ENCODE data around the gene TOR1A. TPM values are rescaled to one million over a fixed set of nuclear protein-coding genes. Genes with fewer than 3 reads are reported as not detected.

The TOR1A gene
- total and polyA plus RNA-seq, 2 experiments from 2014 or later = 23.6 to 45.7 TPM

DNA sequence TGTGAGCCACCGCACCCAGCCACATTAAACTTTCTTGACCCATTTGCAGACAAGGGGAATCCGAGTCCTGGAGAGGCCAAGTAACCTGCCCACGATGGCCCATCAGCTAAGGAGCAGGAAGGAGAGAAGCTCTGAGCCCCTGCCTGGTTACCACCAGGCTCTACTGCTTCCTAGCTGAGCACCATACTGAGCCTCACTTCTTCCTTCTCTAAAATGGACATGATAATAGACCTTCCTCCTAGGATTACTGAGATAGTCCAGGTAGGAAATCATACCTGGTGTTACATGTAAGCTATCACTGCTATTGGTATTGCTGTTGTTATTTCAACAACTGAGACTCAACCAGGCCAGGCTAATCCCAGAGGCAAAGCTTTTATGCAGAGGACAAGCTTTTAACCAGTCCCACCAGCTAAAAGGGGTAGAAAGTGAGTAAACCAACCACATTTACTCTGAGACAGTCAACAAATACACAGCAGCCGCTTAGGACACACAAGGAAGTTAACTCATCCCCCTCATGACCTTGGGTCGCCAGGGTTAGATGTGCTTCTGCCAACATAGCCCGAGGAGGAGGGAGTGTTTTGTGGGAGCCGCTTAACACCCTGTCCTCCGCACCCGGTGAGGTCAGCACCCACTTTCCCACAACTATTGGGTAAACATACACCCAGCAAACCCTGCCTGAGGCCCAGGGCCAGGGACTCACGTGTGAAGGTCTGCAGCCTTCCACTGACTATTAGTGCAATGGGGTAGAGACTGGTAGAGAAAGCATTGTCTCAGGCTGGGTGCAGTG, 50.5 kb downstream of the TOR1A start:
- Mint-ChIP-seq H3K36me3 (ENCODE audit: low read depth) (no peaks in the 10 kb centered on the region), H3K27ac (no peak overlapping the region), H3K27me3 (ENCODE audit: insufficient read depth, low read depth, poor library complexity) (peaks cover 6% of the 10 kb centered on the region), H3K4me1 (peaks cover 6% of the 10 kb centered on the region), H3K9me3 (no peaks in the 10 kb centered on the region), H3K4me3 (no peak overlapping the region)
- Histone ChIP-seq H3K36me3 (ENCODE audit: insufficient read depth) (no peaks in the 10 kb centered on the region), H3F3A (replicated peaks; ENCODE audit: low read depth) (no peaks in the 10 kb centered on the region), H3K4me3 (no peak overlapping the region), H3K27ac (ENCODE audit: low read depth) (no peak overlapping the region), H3K4me2 (no peak overlapping the region), H2AFZ (no peak overlapping the region), H3K79me2 (replicated peaks; ENCODE audit: insufficient read depth) (no peaks in the 10 kb centered on the region), H3K4me1 (ENCODE audit: insufficient read depth) (peaks cover 2% of the 10 kb centered on the region; the same call in 1 of the 2 replicates), H4K20me1 (replicated peaks; ENCODE audit: insufficient read depth) (no peaks in the 10 kb centered on the region), H3K9me2 (ENCODE audit: insufficient read depth) (no peaks in the 10 kb centered on the region), H3K27me3 (ENCODE audit: insufficient read depth) (no peaks in the 10 kb centered on the region)
- ATAC-seq = no peak
- no peak for TF ChIP-seq CREB1 (CRISPR knock-in tag; IDR thresholded peaks at IDR 0.05; ENCODE audit: low read depth)
- TF ChIP-seq NANOG (IDR thresholded peaks at IDR 0.05; ENCODE audit: borderline replicate concordance) = no peak
- TF ChIP-seq EZH2 (IDR thresholded peaks at IDR 0.05; ENCODE audit: low read depth, unreplicated experiment) = no peak
- no peak for TF ChIP-seq JUNB (IDR thresholded peaks at IDR 0.05; ENCODE audit: unreplicated experiment)
- TF ChIP-seq, protein P1, sequence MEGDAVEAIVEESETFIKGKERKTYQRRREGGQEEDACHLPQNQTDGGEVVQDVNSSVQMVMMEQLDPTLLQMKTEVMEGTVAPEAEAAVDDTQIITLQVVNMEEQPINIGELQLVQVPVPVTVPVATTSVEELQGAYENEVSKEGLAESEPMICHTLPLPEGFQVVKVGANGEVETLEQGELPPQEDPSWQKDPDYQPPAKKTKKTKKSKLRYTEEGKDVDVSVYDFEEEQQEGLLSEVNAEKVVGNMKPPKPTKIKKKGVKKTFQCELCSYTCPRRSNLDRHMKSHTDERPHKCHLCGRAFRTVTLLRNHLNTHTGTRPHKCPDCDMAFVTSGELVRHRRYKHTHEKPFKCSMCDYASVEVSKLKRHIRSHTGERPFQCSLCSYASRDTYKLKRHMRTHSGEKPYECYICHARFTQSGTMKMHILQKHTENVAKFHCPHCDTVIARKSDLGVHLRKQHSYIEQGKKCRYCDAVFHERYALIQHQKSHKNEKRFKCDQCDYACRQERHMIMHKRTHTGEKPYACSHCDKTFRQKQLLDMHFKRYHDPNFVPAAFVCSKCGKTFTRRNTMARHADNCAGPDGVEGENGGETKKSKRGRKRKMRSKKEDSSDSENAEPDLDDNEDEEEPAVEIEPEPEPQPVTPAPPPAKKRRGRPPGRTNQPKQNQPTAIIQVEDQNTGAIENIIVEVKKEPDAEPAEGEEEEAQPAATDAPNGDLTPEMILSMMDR (conservative IDR thresholded peaks at IDR 0.05; ENCODE audit: low read depth in 2 of 2) = no peak
- no peak for TF ChIP-seq STAT1 (IDR thresholded peaks at IDR 0.05; ENCODE audit: unreplicated experiment)
- TF ChIP-seq, protein P2, sequence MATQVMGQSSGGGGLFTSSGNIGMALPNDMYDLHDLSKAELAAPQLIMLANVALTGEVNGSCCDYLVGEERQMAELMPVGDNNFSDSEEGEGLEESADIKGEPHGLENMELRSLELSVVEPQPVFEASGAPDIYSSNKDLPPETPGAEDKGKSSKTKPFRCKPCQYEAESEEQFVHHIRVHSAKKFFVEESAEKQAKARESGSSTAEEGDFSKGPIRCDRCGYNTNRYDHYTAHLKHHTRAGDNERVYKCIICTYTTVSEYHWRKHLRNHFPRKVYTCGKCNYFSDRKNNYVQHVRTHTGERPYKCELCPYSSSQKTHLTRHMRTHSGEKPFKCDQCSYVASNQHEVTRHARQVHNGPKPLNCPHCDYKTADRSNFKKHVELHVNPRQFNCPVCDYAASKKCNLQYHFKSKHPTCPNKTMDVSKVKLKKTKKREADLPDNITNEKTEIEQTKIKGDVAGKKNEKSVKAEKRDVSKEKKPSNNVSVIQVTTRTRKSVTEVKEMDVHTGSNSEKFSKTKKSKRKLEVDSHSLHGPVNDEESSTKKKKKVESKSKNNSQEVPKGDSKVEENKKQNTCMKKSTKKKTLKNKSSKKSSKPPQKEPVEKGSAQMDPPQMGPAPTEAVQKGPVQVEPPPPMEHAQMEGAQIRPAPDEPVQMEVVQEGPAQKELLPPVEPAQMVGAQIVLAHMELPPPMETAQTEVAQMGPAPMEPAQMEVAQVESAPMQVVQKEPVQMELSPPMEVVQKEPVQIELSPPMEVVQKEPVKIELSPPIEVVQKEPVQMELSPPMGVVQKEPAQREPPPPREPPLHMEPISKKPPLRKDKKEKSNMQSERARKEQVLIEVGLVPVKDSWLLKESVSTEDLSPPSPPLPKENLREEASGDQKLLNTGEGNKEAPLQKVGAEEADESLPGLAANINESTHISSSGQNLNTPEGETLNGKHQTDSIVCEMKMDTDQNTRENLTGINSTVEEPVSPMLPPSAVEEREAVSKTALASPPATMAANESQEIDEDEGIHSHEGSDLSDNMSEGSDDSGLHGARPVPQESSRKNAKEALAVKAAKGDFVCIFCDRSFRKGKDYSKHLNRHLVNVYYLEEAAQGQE (IDR thresholded peaks at IDR 0.05; ENCODE audit: unreplicated experiment) = no peak
- TF ChIP-seq, protein P3, sequence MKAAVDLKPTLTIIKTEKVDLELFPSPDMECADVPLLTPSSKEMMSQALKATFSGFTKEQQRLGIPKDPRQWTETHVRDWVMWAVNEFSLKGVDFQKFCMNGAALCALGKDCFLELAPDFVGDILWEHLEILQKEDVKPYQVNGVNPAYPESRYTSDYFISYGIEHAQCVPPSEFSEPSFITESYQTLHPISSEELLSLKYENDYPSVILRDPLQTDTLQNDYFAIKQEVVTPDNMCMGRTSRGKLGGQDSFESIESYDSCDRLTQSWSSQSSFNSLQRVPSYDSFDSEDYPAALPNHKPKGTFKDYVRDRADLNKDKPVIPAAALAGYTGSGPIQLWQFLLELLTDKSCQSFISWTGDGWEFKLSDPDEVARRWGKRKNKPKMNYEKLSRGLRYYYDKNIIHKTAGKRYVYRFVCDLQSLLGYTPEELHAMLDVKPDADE (IDR thresholded peaks at IDR 0.05) = no peak
- no peak for DNase-seq (ENCODE audit: low spot score)

Data from GM23338 (cell line).